Measurements from ENCODE around the gene MRPL10.

Gene MRPL10

GRCh38 chr17:47831003-47831933, at the start of gene MRPL10, which contains the start of gene LRRC46:
Gene MRPL10 (minus strand): TSS chr17:47831541. CDS start chr17:47831511, 30 bp downstream.
Gene LRRC46 (plus strand): TSS chr17:47831670. CDS start chr17:47831990, 320 bp downstream.
- peak within 1 kb of the TSS; percentile 93 to 96 for H3K4me3 ChIP-seq (ENCODE audit: low read length in 2 of 2)
- H3K36me3 ChIP-seq (ENCODE audit: control insufficient read depth in 2 of 2, insufficient read depth in 2 of 2, low read length in 2 of 2), result peaks cover 20 to 27% of the 10 kb centered on the region in 2 donors
- H3K27me3 ChIP-seq (ENCODE audit: control insufficient read depth in 2 of 2, insufficient read depth in 2 of 2, low read length in 2 of 2), result no peaks in the 10 kb centered on the region
- H3K4me1 ChIP-seq (ENCODE audit: control insufficient read depth in 2 of 2, insufficient read depth in 2 of 2, low read length in 2 of 2), result peaks cover 15 to 17% of the 10 kb centered on the region in 2 donors
- H3K9me3 ChIP-seq (ENCODE audit: control insufficient read depth in 2 of 2, low read length in 2 of 2), result no peaks in the 10 kb centered on the region
- H3K9ac ChIP-seq (ENCODE audit: low read depth in 1 of 2, low read length in 2 of 2), result peak within 1 kb of the TSS; percentile 79 to 90
- peak within 1 kb of the TSS; percentile 81 to 83 for H3K27ac ChIP-seq (ENCODE audit: low read depth in 2 of 2, low read length in 2 of 2)

GRCh38 chr17:47879776-47880454, 48.6 kb upstream of the MRPL10 start:
- Histone ChIP-seq H3K9ac (ENCODE audit: low read depth in 1 of 2, low read length in 2 of 2) (no peak overlapping the region), H3K4me1 (ENCODE audit: control insufficient read depth in 2 of 2, insufficient read depth in 2 of 2, low read length in 2 of 2) (peaks cover 31 to 37% of the 10 kb centered on the region in 2 donors), H3K4me3 (ENCODE audit: low read length in 2 of 2) (no peak overlapping the region), H3K27me3 (ENCODE audit: control insufficient read depth in 2 of 2, insufficient read depth in 2 of 2, low read length in 2 of 2) (no peaks in the 10 kb centered on the region), H3K9me3 (ENCODE audit: control insufficient read depth in 2 of 2, low read length in 2 of 2) (no peaks in the 10 kb centered on the region), H3K36me3 (ENCODE audit: control insufficient read depth in 2 of 2, insufficient read depth in 2 of 2, low read length in 2 of 2) (no peaks in the 10 kb centered on the region), H3K27ac (ENCODE audit: low read depth in 2 of 2, low read length in 2 of 2) (no peak overlapping the region)

- no peaks in the 10 kb centered on the region for H3K9me3 ChIP-seq (ENCODE audit: control insufficient read depth in 2 of 2, low read length in 2 of 2)
- no peak overlapping the region for H3K9ac ChIP-seq (ENCODE audit: low read depth in 1 of 2, low read length in 2 of 2)
- peaks cover 24 to 30% of the 10 kb centered on the region in 2 donors for H3K4me1 ChIP-seq (ENCODE audit: control insufficient read depth in 2 of 2, insufficient read depth in 2 of 2, low read length in 2 of 2)
- H3K27me3 ChIP-seq (ENCODE audit: control insufficient read depth in 2 of 2, insufficient read depth in 2 of 2, low read length in 2 of 2), result no peaks in the 10 kb centered on the region
- no peak overlapping the region for H3K27ac ChIP-seq (ENCODE audit: low read depth in 2 of 2, low read length in 2 of 2)
- H3K36me3 ChIP-seq (ENCODE audit: control insufficient read depth in 2 of 2, insufficient read depth in 2 of 2, low read length in 2 of 2), result no peaks in the 10 kb centered on the region
- H3K4me3 ChIP-seq (ENCODE audit: low read length in 2 of 2), result no peak overlapping the region
Measured at GRCh38 chr17:47879028-47879585, 47.8 kb upstream of the MRPL10 start.

GRCh38 chr17:47878203-47879027, 47.1 kb upstream of the MRPL10 start:
- Histone ChIP-seq H3K9ac (ENCODE audit: low read depth in 1 of 2, low read length in 2 of 2) (no peak overlapping the region), H3K27ac (ENCODE audit: low read depth in 2 of 2, low read length in 2 of 2) (no peak overlapping the region), H3K4me1 (ENCODE audit: control insufficient read depth in 2 of 2, insufficient read depth in 2 of 2, low read length in 2 of 2) (peaks cover 18 to 23% of the 10 kb centered on the region in 2 donors), H3K36me3 (ENCODE audit: control insufficient read depth in 2 of 2, insufficient read depth in 2 of 2, low read length in 2 of 2) (no peaks in the 10 kb centered on the region), H3K9me3 (ENCODE audit: control insufficient read depth in 2 of 2, low read length in 2 of 2) (no peaks in the 10 kb centered on the region), H3K4me3 (ENCODE audit: low read length in 2 of 2) (no peak overlapping the region), H3K27me3 (ENCODE audit: control insufficient read depth in 2 of 2, insufficient read depth in 2 of 2, low read length in 2 of 2) (no peaks in the 10 kb centered on the region)

GRCh38 chr17:47877368-47878034, 46.2 kb upstream of the MRPL10 start:
- no peak overlapping the region for H3K27ac ChIP-seq (ENCODE audit: low read depth in 2 of 2, low read length in 2 of 2)
- peaks cover 0 to 4% of the 10 kb centered on the region in 2 donors for H3K27me3 ChIP-seq (ENCODE audit: control insufficient read depth in 2 of 2, insufficient read depth in 2 of 2, low read length in 2 of 2)

GRCh38 chr17:47875011-47875985, 44.0 kb upstream of the MRPL10 start:
- Histone ChIP-seq H3K27me3 (ENCODE audit: control insufficient read depth in 2 of 2, insufficient read depth in 2 of 2, low read length in 2 of 2) (peaks cover 0 to 4% of the 10 kb centered on the region in 2 donors), H3K4me1 (ENCODE audit: control insufficient read depth in 2 of 2, insufficient read depth in 2 of 2, low read length in 2 of 2) (no peaks in the 10 kb centered on the region), H3K9me3 (ENCODE audit: control insufficient read depth in 2 of 2, low read length in 2 of 2) (no peaks in the 10 kb centered on the region), H3K4me3 (ENCODE audit: low read length in 2 of 2) (no peak overlapping the region), H3K36me3 (ENCODE audit: control insufficient read depth in 2 of 2, insufficient read depth in 2 of 2, low read length in 2 of 2) (no peaks in the 10 kb centered on the region), H3K27ac (ENCODE audit: low read depth in 2 of 2, low read length in 2 of 2) (no peak overlapping the region), H3K9ac (ENCODE audit: low read depth in 1 of 2, low read length in 2 of 2) (no peak overlapping the region)

More at GRCh38 chr17:47877368-47878034, 46.2 kb upstream of the MRPL10 start:
- no peaks in the 10 kb centered on the region for H3K36me3 ChIP-seq (ENCODE audit: control insufficient read depth in 2 of 2, insufficient read depth in 2 of 2, low read length in 2 of 2)
- H3K9me3 ChIP-seq (ENCODE audit: control insufficient read depth in 2 of 2, low read length in 2 of 2), result no peaks in the 10 kb centered on the region
- H3K4me3 ChIP-seq (ENCODE audit: low read length in 2 of 2), result no peak overlapping the region
- H3K9ac ChIP-seq (ENCODE audit: low read depth in 1 of 2, low read length in 2 of 2), result no peak overlapping the region
- peaks cover 11 to 14% of the 10 kb centered on the region in 2 donors for H3K4me1 ChIP-seq (ENCODE audit: control insufficient read depth in 2 of 2, insufficient read depth in 2 of 2, low read length in 2 of 2)

GRCh38 chr17:47873200-47874090, 42.1 kb upstream of the MRPL10 start:
- Histone ChIP-seq H3K27me3 (ENCODE audit: control insufficient read depth in 2 of 2, insufficient read depth in 2 of 2, low read length in 2 of 2) (peaks cover 0 to 8% of the 10 kb centered on the region in 2 donors), H3K9me3 (ENCODE audit: control insufficient read depth in 2 of 2, low read length in 2 of 2) (no peaks in the 10 kb centered on the region), H3K4me1 (ENCODE audit: control insufficient read depth in 2 of 2, insufficient read depth in 2 of 2, low read length in 2 of 2) (no peaks in the 10 kb centered on the region), H3K36me3 (ENCODE audit: control insufficient read depth in 2 of 2, insufficient read depth in 2 of 2, low read length in 2 of 2) (no peaks in the 10 kb centered on the region), H3K27ac (ENCODE audit: low read depth in 2 of 2, low read length in 2 of 2) (no peak overlapping the region), H3K4me3 (ENCODE audit: low read length in 2 of 2) (no peak overlapping the region), H3K9ac (ENCODE audit: low read depth in 1 of 2, low read length in 2 of 2) (no peak overlapping the region)

GRCh38 chr17:47872651-47873161, 41.4 kb upstream of the MRPL10 start:
- Histone ChIP-seq H3K4me1 (ENCODE audit: control insufficient read depth in 2 of 2, insufficient read depth in 2 of 2, low read length in 2 of 2) (no peaks in the 10 kb centered on the region), H3K9ac (ENCODE audit: low read depth in 1 of 2, low read length in 2 of 2) (no peak overlapping the region), H3K36me3 (ENCODE audit: control insufficient read depth in 2 of 2, insufficient read depth in 2 of 2, low read length in 2 of 2) (no peaks in the 10 kb centered on the region), H3K27me3 (ENCODE audit: control insufficient read depth in 2 of 2, insufficient read depth in 2 of 2, low read length in 2 of 2) (peaks cover 0 to 8% of the 10 kb centered on the region in 2 donors), H3K27ac (ENCODE audit: low read depth in 2 of 2, low read length in 2 of 2) (no peak overlapping the region), H3K9me3 (ENCODE audit: control insufficient read depth in 2 of 2, low read length in 2 of 2) (no peaks in the 10 kb centered on the region), H3K4me3 (ENCODE audit: low read length in 2 of 2) (no peak overlapping the region)
